Motor neuron (in vitro differentiated cells): Measurements from ENCODE around the gene RAB39A. TPM values are rescaled to one million over a fixed set of nuclear protein-coding genes. Genes with fewer than 3 reads are reported as not detected.
A peak's percentile ranks its signal among the peaks of the same experiment; 100 is the strongest.
"Not testable (repeated sequence)": the region's sequence is repeated elsewhere in the genome, so short reads cannot be mapped to it uniquely, and the experiment has no call there.

Experiments used
- ATAC-seq, 8 experiments: fragments of 200-7000 bp; cut with Tn5 transposase; replicated peaks in 6 of 8; 2 replicates each; pipeline ENCODE4 v1.8.0; 2021; ENCODE audit warnings: mild to moderate bottlenecking in 8 of 8, moderate library complexity in 8 of 8
- H3K27ac ChIP-seq, 2 donors: fragments of 250-450 bp; sonication (Bioruptor Pico); 2 replicates each; pipeline ENCODE4 v1.9.0; 2021; ENCODE audit warnings: antibody characterized with exemption in 2 of 2, mild to moderate bottlenecking in 2 of 2, moderate library complexity in 1 of 2
- H3K4me1 ChIP-seq, 2 donors: fragments of 250-450 bp; sonication (Bioruptor Pico); replicated peaks in 1 of 2; 2 replicates each; pipeline ENCODE4 v1.6.1; 2021; ENCODE audit warnings: antibody characterized with exemption in 2 of 2, mild to moderate bottlenecking in 2 of 2, moderate library complexity in 1 of 2
- H3K4me3 ChIP-seq, 5 donors: fragments of 250-450 bp; sonication (Bioruptor Pico); 2 replicates each; pipeline ENCODE4 v1.9.0; 2021; ENCODE audit warnings: antibody characterized with exemption in 5 of 5, mild to moderate bottlenecking in 5 of 5, moderate library complexity in 4 of 5
- WGBS, 10 experiments: fragments of 450-650 bp; shearing (Covaris generic); methylation state at CpG; one replicate each; pipeline ENCODE4 v1.0.0; 2022; 5-methylcytosine and 5-hydroxymethylcytosine counted together
- in situ Hi-C, 9 experiments: fragments of 400-800 bp; cut with MboI; loops; one replicate each; pipeline ENCODE4 v1.15.0; 2021; ENCODE audit warnings: low sequenced_read_pairs in 9 of 9, low pct_unique_long_range_greater_than_20kb in 2 of 9; ENCODE audit not compliant: unreplicated experiment in 9 of 9
- total RNA-seq, 8 experiments: library from RNA; unstranded; fragments of 300-600 nt; gene quantifications; 2 replicates each; pipeline versions ENCODE4 v1.2.3 to v1.2.4, GENCODE V29; 2022

The RAB39A gene
- total RNA-seq, 8 experiments from 2014 or later = 7.0 to 11.1 (median 9.0) TPM; not detected in 3

- peaks cover 0 to 3% of the 10 kb centered on the region in 2 donors for H3K4me1 ChIP-seq
- peak in 5 of 8 experiments; percentile 39 to 47 (median 42) for ATAC-seq
- H3K27ac ChIP-seq = peak overlapping the region; percentile 45 to 49
- WGBS, 10 experiments = 0 to 9% (median 0%) methylated on average over 2 to 6 of the region's 41 CpGs; no CpG with 5 or more reads in 6 of the 10 experiments
- H3K4me3 ChIP-seq = peak overlapping the region; percentile 63 to 89 (median 86)
- in situ Hi-C loops = no loop called here
Measured at GRCh38 chr11:107928767-107929507, 689 bp downstream of the RAB39A start.

GRCh38 chr11:107929611-107930200 is 1.5 kb downstream of the RAB39A start:
- no peak overlapping the region for H3K27ac ChIP-seq
- 4 to 41% (median 11%) methylated on average over 2 to 8 of the region's 10 CpGs; no CpG with 5 or more reads in 1 of the 10 experiments for WGBS, 10 experiments
- ATAC-seq = peak in 1 of 8 experiments; percentile 3
- peaks cover 0 to 3% of the 10 kb centered on the region in 2 donors for H3K4me1 ChIP-seq
- peak overlapping the region; percentile 63 to 89 (median 86) for H3K4me3 ChIP-seq
- in situ Hi-C loops = no loop called here

- no peak for ATAC-seq
- Histone ChIP-seq H3K4me1 (peaks cover 0 to 3% of the 10 kb centered on the region in 2 donors), H3K4me3 (no peak overlapping the region), H3K27ac (no peak overlapping the region)
- in situ Hi-C loops = no loop called here
- WGBS, 10 experiments = 0 to 97% (median 83%) methylated on average over 1 to 6 of the region's 7 CpGs; no CpG with 5 or more reads in 1 of the 10 experiments
Measured at GRCh38 chr11:107931206-107931605, 3.0 kb downstream of the RAB39A start.

GRCh38 chr11:107947904-107948303 is 19.7 kb downstream of the RAB39A start:
- Histone ChIP-seq H3K4me1 (no peaks in the 10 kb centered on the region), H3K4me3 (no peak overlapping the region), H3K27ac (no peak overlapping the region)
- in situ Hi-C loops = no loop called here
- ATAC-seq = peak in 1 of 8 experiments; percentile 18
- 0 to 100% (median 79%) methylated on average over 2 to 4 of the region's 4 CpGs for WGBS, 10 experiments

GRCh38 chr11:107948328-107948727 is 20.1 kb downstream of the RAB39A start:
- H3K4me3 ChIP-seq, ATAC-seq, in situ Hi-C loops, H3K27ac ChIP-seq, H3K4me1 ChIP-seq: not testable (repeated sequence)
- 15 to 100% (median 69%) methylated on average over 1 to 6 of the region's 12 CpGs; no CpG with 5 or more reads in 1 of the 10 experiments for WGBS, 10 experiments

GRCh38 chr11:107951155-107951554 is 22.9 kb downstream of the RAB39A start:
- Histone ChIP-seq H3K4me1 (no peaks in the 10 kb centered on the region), H3K4me3 (no peak overlapping the region), H3K27ac (no peak overlapping the region)
- in situ Hi-C loops = no loop called here
- no peak for ATAC-seq

- WGBS, 10 experiments = 21 to 85% (median 67%) methylated on average over 1 to 3 of the region's 3 CpGs; no CpG with 5 or more reads in 5 of the 10 experiments
- H3K4me1 ChIP-seq = peaks cover 0 to 9% of the 10 kb centered on the region in 2 donors
- in situ Hi-C loops = no loop called here
- H3K4me3 ChIP-seq = no peak overlapping the region
- no peak for ATAC-seq
- H3K27ac ChIP-seq = no peak overlapping the region
Measured at GRCh38 chr11:107953446-107953845, 25.2 kb downstream of the RAB39A start.

- in situ Hi-C loops = no loop called here
- Histone ChIP-seq H3K4me3 (no peak overlapping the region), H3K27ac (no peak overlapping the region), H3K4me1 (peaks cover 0 to 9% of the 10 kb centered on the region in 2 donors)
- WGBS, 10 experiments = 0 to 86% (median 63%) methylated on average over 1 of the region's 1 CpG; no CpG with 5 or more reads in 2 of the 10 experiments
- ATAC-seq = peak in 3 of 8 experiments; percentile 54 to 66 (median 64)
Measured at GRCh38 chr11:107956543-107956942, 28.3 kb downstream of the RAB39A start.

GRCh38 chr11:107957109-107957588 is 28.9 kb downstream of the RAB39A start:
- H3K27ac ChIP-seq = no peak overlapping the region
- in situ Hi-C loops = no loop called here
- 0 to 63% (median 0%) methylated on average over 1 of the region's 1 CpG; no CpG with 5 or more reads in 3 of the 10 experiments for WGBS, 10 experiments

GRCh38 chr11:107961480-107961879 is 33.2 kb downstream of the RAB39A start:
- H3K4me1 ChIP-seq = peaks cover 0 to 9% of the 10 kb centered on the region in 2 donors
- no peak for ATAC-seq
- H3K27ac ChIP-seq = no peak overlapping the region
- in situ Hi-C loops = no loop called here
- 48 to 100% (median 83%) methylated on average over 1 to 3 of the region's 3 CpGs for WGBS, 10 experiments
- H3K4me3 ChIP-seq = no peak overlapping the region

More at GRCh38 chr11:107957109-107957588, 28.9 kb downstream of the RAB39A start:
- peaks cover 0 to 9% of the 10 kb centered on the region in 2 donors for H3K4me1 ChIP-seq
- no peak overlapping the region for H3K4me3 ChIP-seq
- ATAC-seq = peak in 3 of 8 experiments; percentile 21 to 61 (median 22)

GRCh38 chr11:107962181-107962580 is 33.9 kb downstream of the RAB39A start:
- in situ Hi-C loops = no loop called here
- Histone ChIP-seq H3K4me3 (no peak overlapping the region), H3K27ac (no peak overlapping the region), H3K4me1 (peaks cover 0 to 3% of the 10 kb centered on the region in 2 donors)
- WGBS, 10 experiments = 0 to 100% (median 86%) methylated on average over 1 of the region's 1 CpG; no CpG with 5 or more reads in 1 of the 10 experiments
- ATAC-seq = no peak

- 15 to 98% (median 63%) methylated on average over 2 to 8 of the region's 8 CpGs; no CpG with 5 or more reads in 3 of the 10 experiments for WGBS, 10 experiments
- in situ Hi-C loops = no loop called here
- no peaks in the 10 kb centered on the region for H3K4me1 ChIP-seq
Measured at GRCh38 chr11:107963091-107963490, 34.8 kb downstream of the RAB39A start.

GRCh38 chr11:107969219-107969618 is 41.0 kb downstream of the RAB39A start:
- Histone ChIP-seq H3K27ac (no peak overlapping the region), H3K4me3 (no peak overlapping the region), H3K4me1 (no peaks in the 10 kb centered on the region)
- in situ Hi-C loops = no loop called here
- peak in 3 of 8 experiments; percentile 61 to 72 (median 66) for ATAC-seq

More at GRCh38 chr11:107963091-107963490, 34.8 kb downstream of the RAB39A start:
- no peak overlapping the region for H3K27ac ChIP-seq
- H3K4me3 ChIP-seq = no peak overlapping the region
- ATAC-seq = no peak
